PC-3 (cell line): ENCODE measurements around the gene PDZRN3.

Source experiments
- CTCF ChIP-seq: fragments of 300-600 bp; sonication (generic); conservative IDR thresholded peaks from 2 replicates; pipeline ENCODE4 v1.5.1; 2017; ENCODE audit warnings: antibody characterized with exemption, low read depth, mild to moderate bottlenecking, low read length
- EZH2 ChIP-seq: fragments of 300-600 bp; sonication (generic); IDR thresholded peaks from one replicate; pipeline ENCODE4 v1.6.1; 2017; ENCODE audit warnings: antibody characterized with exemption, mild to moderate bottlenecking, low read length; ENCODE audit not compliant: unreplicated experiment
- EZH2phosphoT487 ChIP-seq: fragments of 300-600 bp; sonication (generic); IDR thresholded peaks from 2 replicates; pipeline ENCODE4 v1.6.1; 2018; ENCODE audit warnings: mild to moderate bottlenecking, antibody characterized with exemption, low read length, borderline replicate concordance

- TF ChIP-seq EZH2: no peak
- TF ChIP-seq CTCF: no peak
- TF ChIP-seq EZH2phosphoT487: no peak
Observed at GRCh38 chr3:73616056-73616455, 8.7 kb downstream of the PDZRN3 start.
